Osteocyte (in vitro differentiated cells): ENCODE data around the gene KDM4C. TPM values are rescaled to one million over a fixed set of nuclear protein-coding genes. Genes with fewer than 3 reads are reported as not detected.

Experiments used
- DNase-seq: peaks from one replicate; pipeline ENCODE4 v3.0.0; 2021; ENCODE audit warnings: mixed read lengths; ENCODE audit not compliant: unreplicated experiment; ENCODE audit errors: extremely low spot score
- H3K27ac Mint-ChIP-seq: one replicate; pipeline ENCODE4 v1.8.0; 2021; ENCODE audit warnings: mild to moderate bottlenecking, mixed read lengths; ENCODE audit not compliant: unreplicated experiment
- H3K27me3 Mint-ChIP-seq: one replicate; pipeline ENCODE4 v1.8.0; 2021; ENCODE audit warnings: mixed read lengths; ENCODE audit not compliant: unreplicated experiment
- H3K36me3 Mint-ChIP-seq: one replicate; pipeline ENCODE4 v1.8.0; 2021; ENCODE audit warnings: mixed read lengths; ENCODE audit not compliant: unreplicated experiment
- H3K4me1 Mint-ChIP-seq: one replicate; pipeline ENCODE4 v1.8.0; 2021; ENCODE audit warnings: mixed read lengths; ENCODE audit not compliant: unreplicated experiment
- H3K4me3 Mint-ChIP-seq: one replicate; pipeline ENCODE4 v1.8.0; 2021; ENCODE audit warnings: mild to moderate bottlenecking, moderate library complexity, mixed read lengths; ENCODE audit not compliant: unreplicated experiment
- H3K9me3 Mint-ChIP-seq: one replicate; pipeline ENCODE4 v1.8.0; 2021; ENCODE audit warnings: mixed read lengths; ENCODE audit not compliant: unreplicated experiment
- total RNA-seq: library from RNA; stranded (reverse); gene quantifications from 2 replicates; pipeline ENCODE4 v1.2.1, GENCODE V29; 2021
- TF ChIP-seq, protein P1 (sequence below): fragments of 200-600 bp; sonication (generic); IDR thresholded peaks from 2 replicates; pipeline ENCODE4 v1.5.0; 2021; ENCODE audit warnings: antibody characterized with exemption, mild to moderate bottlenecking, moderate library complexity

The KDM4C gene
- total RNA-seq, 1 donor from 2014 or later, result 25.3 TPM

DNA sequence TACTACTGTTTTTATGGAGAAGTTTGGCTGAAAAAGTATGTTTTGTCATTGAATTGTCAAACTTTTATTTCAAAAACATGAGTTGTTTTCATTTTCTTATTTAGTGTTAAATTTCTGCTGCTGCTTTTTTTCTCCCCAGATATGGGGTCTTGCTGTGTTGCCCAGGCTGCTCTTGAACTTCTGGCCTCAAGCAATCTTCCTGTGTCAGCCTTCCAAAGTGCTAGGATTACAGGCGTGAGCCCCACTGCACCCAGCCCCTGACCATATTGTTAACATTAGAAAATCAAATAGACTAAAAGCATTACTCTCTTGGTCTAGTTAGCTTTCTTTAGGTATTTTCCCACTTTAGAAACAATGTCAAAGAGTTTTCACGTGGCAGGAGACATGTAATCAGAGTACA, 215.3 kb downstream of the KDM4C start:
- Mint-ChIP-seq H3K9me3 (no peaks in the 10 kb centered on the region), H3K36me3 (no peaks in the 10 kb centered on the region), H3K27me3 (no peaks in the 10 kb centered on the region), H3K4me1 (peaks cover 10% of the 10 kb centered on the region), H3K4me3 (no peak overlapping the region), H3K27ac (no peak overlapping the region)
- DNase-seq, result no peak
- TF ChIP-seq, protein P1, sequence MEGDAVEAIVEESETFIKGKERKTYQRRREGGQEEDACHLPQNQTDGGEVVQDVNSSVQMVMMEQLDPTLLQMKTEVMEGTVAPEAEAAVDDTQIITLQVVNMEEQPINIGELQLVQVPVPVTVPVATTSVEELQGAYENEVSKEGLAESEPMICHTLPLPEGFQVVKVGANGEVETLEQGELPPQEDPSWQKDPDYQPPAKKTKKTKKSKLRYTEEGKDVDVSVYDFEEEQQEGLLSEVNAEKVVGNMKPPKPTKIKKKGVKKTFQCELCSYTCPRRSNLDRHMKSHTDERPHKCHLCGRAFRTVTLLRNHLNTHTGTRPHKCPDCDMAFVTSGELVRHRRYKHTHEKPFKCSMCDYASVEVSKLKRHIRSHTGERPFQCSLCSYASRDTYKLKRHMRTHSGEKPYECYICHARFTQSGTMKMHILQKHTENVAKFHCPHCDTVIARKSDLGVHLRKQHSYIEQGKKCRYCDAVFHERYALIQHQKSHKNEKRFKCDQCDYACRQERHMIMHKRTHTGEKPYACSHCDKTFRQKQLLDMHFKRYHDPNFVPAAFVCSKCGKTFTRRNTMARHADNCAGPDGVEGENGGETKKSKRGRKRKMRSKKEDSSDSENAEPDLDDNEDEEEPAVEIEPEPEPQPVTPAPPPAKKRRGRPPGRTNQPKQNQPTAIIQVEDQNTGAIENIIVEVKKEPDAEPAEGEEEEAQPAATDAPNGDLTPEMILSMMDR, result no peak

DNA sequence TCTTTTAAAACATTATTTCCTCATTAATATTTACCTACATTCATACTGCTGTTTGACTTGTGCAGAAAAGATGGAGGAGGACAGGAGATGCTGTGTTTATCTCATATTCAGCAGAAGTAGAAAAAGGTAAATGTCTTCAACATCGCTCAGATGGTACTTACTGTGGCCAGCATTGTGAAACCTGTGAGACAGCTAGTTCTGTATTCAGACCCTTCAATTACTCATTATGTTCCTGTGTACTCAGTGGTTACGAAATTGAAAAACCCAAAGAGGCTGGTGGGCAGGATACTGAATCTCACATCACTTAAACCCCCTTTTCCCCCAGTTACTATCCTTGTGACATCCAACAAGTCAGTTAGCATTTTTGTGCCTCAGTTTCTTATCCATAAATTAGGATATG, 216.0 kb downstream of the KDM4C start:
- Mint-ChIP-seq H3K27ac (no peak overlapping the region), H3K4me3 (no peak overlapping the region), H3K4me1 (peaks cover 4% of the 10 kb centered on the region), H3K27me3 (no peaks in the 10 kb centered on the region), H3K36me3 (no peaks in the 10 kb centered on the region), H3K9me3 (no peaks in the 10 kb centered on the region)
- no peak for DNase-seq
- TF ChIP-seq, protein P1, result no peak

DNA sequence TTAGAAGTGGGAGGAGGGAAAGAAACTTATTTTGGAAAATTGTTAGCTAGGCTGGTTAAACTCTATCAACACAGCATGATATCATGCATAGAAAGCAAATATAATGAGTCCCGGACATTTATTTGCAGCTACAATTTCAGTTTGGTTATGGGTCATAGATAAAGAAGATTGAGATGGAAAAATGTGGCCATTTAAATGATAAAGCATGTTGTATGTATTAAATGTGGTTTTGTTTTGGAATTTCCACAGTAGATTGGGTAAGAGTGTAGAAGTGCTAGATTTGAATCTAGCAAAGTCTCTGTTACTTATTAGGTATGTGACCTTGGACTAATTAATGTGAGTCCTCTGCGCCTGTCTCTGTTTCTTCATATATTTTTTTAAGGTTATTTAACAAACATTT, 217.4 kb downstream of the KDM4C start:
- H3K9me3 Mint-ChIP-seq, result no peaks in the 10 kb centered on the region
- H3K4me1 Mint-ChIP-seq, result peaks cover 3% of the 10 kb centered on the region
- no peak overlapping the region for H3K27ac Mint-ChIP-seq

DNA sequence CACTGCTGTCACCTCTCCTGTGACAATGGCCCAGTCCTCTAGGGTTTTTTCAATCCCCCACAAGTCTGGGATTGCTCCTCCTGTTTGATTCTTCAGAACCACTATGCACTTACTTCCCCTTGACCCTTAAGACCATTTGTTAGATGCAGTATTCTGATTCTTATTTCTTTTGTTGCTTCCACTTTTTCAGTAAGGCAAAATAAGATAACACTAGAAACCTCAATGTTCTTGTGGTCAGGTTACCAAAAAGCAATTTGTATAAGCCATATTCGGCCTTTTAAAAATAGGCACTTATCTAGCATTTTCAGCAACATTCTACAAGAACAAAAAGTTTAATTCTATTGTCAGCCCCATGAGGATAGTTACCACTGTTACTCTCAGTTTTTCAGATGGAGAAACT, 220.0 kb downstream of the KDM4C start:
- H3K9me3 Mint-ChIP-seq, result no peaks in the 10 kb centered on the region
- H3K27me3 Mint-ChIP-seq, result no peaks in the 10 kb centered on the region
- TF ChIP-seq, protein P1, result no peak
- H3K36me3 Mint-ChIP-seq, result peaks cover 2% of the 10 kb centered on the region
- DNase-seq, result no peak
- no peak overlapping the region for H3K27ac Mint-ChIP-seq
- H3K4me1 Mint-ChIP-seq, result no peaks in the 10 kb centered on the region
- no peak overlapping the region for H3K4me3 Mint-ChIP-seq

More for the DNA sequence above, 217.4 kb downstream of the KDM4C start:
- Mint-ChIP-seq H3K36me3 (no peaks in the 10 kb centered on the region), H3K27me3 (no peaks in the 10 kb centered on the region), H3K4me3 (no peak overlapping the region)
- no peak for DNase-seq
- TF ChIP-seq, protein P1, result no peak

DNA sequence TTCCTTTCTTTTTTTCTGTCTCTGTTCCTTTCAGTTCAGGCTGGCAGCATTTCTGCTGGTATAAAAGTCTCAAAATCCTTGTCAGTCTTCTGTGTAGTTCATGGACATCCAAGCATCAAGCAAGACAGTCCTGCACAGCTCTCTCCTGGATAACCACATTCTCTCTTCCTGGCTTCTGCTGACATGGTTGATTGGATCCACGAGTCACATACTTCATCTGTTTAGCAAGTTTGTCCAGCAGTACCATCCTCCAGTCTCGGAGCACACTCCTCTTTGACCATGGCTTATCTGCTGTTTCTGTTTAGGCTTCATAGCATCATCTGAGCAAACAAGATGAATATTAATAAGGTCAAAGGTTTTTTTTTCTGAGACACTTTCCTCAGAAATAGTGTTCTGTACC, 220.8 kb downstream of the KDM4C start:
- Mint-ChIP-seq H3K27ac (no peak overlapping the region), H3K36me3 (peaks cover 2% of the 10 kb centered on the region), H3K4me1 (no peaks in the 10 kb centered on the region), H3K27me3 (no peaks in the 10 kb centered on the region), H3K4me3 (no peak overlapping the region), H3K9me3 (no peaks in the 10 kb centered on the region)
- TF ChIP-seq, protein P1, result no peak
- DNase-seq, result no peak
